PFSK-1 (cell line): ENCODE data around the gene CDH2.

Experiments
- FOXP2 ChIP-seq: optimal IDR thresholded peaks from 2 replicates; pipeline ENCODE3; 2011; ENCODE audit warnings: borderline replicate concordance, control low read depth, inconsistent platforms; ENCODE audit not compliant: insufficient read depth; ENCODE audit errors: extremely low read length, extremely low read depth
- POLR2AphosphoS5 ChIP-seq: IDR thresholded peaks from 2 replicates; pipeline ENCODE4 v1.6.1; 2012; ENCODE audit warnings: low read depth, mild to moderate bottlenecking, control low read depth, low read length, moderate library complexity
- SIN3A ChIP-seq: IDR thresholded peaks from 2 replicates; pipeline ENCODE4 v1.6.1; 2012; ENCODE audit warnings: mild to moderate bottlenecking, low read length, moderate library complexity, borderline replicate concordance; ENCODE audit not compliant: insufficient read depth
- TAF1 ChIP-seq: IDR thresholded peaks from 2 replicates; pipeline ENCODE4 v1.6.1; 2012; ENCODE audit warnings: low read length, control low read depth, borderline replicate concordance; ENCODE audit not compliant: insufficient read depth
- TF ChIP-seq, protein P1 (sequence below), 2 experiments: IDR thresholded peaks; 2 replicates each; pipeline versions ENCODE4 v1.6.1 to v1.8.0; 2011 to 2012; ENCODE audit warnings: low read depth in 2 of 2, low read length in 2 of 2, control low read depth in 1 of 2, inconsistent platforms in 1 of 2, mild to moderate bottlenecking in 1 of 2, moderate library complexity in 1 of 2; ENCODE audit not compliant: insufficient read depth in 1 of 2

CDH2 gene

DNA sequence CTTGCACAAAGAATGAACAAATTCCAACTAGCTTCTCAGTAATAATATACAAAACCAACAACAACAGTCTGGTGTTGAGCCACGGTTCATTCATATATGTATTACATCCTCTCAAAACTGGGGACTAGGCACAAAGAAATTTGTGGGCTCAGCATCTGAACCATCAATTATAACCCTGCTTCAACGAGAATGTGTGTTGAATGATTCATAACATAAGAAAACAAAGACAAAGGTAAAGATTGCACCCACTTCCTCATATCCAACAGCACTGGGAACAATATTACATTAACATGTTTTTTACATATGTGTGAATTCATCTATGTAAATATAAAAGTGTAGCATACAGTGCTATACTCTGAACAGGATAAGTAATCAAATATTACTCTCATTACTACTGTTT is 144.8 kb downstream of the CDH2 start:
- TF ChIP-seq, protein P1, sequence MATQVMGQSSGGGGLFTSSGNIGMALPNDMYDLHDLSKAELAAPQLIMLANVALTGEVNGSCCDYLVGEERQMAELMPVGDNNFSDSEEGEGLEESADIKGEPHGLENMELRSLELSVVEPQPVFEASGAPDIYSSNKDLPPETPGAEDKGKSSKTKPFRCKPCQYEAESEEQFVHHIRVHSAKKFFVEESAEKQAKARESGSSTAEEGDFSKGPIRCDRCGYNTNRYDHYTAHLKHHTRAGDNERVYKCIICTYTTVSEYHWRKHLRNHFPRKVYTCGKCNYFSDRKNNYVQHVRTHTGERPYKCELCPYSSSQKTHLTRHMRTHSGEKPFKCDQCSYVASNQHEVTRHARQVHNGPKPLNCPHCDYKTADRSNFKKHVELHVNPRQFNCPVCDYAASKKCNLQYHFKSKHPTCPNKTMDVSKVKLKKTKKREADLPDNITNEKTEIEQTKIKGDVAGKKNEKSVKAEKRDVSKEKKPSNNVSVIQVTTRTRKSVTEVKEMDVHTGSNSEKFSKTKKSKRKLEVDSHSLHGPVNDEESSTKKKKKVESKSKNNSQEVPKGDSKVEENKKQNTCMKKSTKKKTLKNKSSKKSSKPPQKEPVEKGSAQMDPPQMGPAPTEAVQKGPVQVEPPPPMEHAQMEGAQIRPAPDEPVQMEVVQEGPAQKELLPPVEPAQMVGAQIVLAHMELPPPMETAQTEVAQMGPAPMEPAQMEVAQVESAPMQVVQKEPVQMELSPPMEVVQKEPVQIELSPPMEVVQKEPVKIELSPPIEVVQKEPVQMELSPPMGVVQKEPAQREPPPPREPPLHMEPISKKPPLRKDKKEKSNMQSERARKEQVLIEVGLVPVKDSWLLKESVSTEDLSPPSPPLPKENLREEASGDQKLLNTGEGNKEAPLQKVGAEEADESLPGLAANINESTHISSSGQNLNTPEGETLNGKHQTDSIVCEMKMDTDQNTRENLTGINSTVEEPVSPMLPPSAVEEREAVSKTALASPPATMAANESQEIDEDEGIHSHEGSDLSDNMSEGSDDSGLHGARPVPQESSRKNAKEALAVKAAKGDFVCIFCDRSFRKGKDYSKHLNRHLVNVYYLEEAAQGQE (IDR thresholded peaks at IDR 0.05; ENCODE audit: insufficient read depth in 1 of 2, low read depth in 2 of 2, low read length in 2 of 2): no peak
- TF ChIP-seq FOXP2 (no peak), SIN3A (no peak), TAF1 (no peak), POLR2AphosphoS5 (no peak)

DNA sequence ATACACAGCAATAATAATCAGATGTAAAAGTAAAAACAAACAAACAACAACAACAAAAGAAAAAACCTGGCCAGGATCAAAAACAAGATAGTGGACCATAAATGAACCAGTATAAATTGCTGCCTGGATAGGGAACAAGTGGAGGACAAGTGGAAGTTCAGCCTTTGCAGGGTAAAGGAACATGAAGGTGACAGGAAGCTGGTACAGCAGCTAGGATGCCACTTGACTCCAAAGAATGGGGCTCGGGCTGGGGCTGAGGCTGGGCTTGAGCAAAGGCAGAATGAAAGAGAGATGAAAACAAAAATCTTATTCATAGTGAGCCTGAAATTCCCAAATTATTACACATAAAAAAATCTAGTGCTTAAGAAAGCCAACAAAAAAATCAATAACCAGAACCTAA is 146.5 kb downstream of the CDH2 start:
- no peak for TF ChIP-seq POLR2AphosphoS5
- TF ChIP-seq, protein P1 (IDR thresholded peaks at IDR 0.05; ENCODE audit: insufficient read depth in 1 of 2, low read depth in 2 of 2, low read length in 2 of 2): no peak
- no peak for TF ChIP-seq SIN3A
- no peak for TF ChIP-seq TAF1
- no peak for TF ChIP-seq FOXP2

DNA sequence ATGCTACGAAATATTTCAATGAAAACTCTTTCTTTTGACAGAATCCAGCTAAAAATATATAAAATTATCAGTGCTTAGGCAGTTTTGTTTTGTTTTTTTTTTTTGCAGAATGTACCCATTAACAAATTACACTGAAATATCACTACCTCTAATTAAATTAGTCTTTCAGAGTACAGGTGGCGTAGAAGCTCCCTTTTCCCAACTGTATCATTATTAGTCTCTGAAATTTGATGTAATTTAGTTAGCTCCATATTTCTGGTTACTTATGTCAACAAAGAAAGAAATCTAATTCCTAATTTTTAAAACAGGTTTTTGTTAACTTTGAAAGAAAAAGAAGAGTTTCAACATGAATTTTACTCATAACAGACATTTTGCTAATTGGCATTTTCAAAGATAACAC is 149.2 kb downstream of the CDH2 start:
- TF ChIP-seq, protein P1 (IDR thresholded peaks at IDR 0.05; ENCODE audit: insufficient read depth in 1 of 2, low read depth in 2 of 2, low read length in 2 of 2): no peak
- no peak for TF ChIP-seq SIN3A
- no peak for TF ChIP-seq TAF1
- TF ChIP-seq POLR2AphosphoS5: no peak
- no peak for TF ChIP-seq FOXP2

DNA sequence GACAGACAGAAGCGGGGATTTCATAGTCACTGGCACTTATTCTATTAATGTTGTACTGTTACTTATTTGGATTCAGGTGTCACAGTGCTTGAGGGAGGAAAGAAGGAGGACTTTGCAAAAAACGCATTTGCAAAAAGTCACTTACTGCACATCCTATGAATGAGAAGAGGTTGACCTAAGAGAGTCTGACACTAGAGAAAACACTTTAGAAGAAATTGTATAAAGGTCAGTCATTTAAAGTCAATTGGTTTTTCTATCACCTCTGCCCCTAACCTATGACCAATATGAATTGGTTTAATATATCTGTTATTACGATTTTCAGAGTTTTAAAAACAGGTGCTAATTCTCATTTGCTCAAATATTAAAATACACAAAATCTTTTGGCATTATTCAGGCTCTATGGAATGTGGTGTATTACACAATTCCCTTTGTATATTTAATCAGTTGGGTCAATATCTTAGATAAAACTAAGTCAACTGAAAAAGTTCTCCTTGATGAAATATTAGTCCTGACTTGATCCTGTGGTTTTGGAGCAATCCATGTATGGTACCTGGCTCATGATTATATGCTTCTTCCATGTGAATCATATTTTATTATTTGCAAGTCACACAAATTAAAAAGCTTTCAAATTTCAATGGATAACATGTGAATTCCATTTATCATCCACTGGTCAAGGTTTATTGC is 157.4 kb downstream of the CDH2 start:
- TF ChIP-seq, protein P1 (IDR thresholded peaks at IDR 0.05; ENCODE audit: insufficient read depth in 1 of 2, low read depth in 2 of 2, low read length in 2 of 2): no peak
- TF ChIP-seq POLR2AphosphoS5 (no peak), TAF1 (no peak), SIN3A (no peak), FOXP2 (no peak)

DNA sequence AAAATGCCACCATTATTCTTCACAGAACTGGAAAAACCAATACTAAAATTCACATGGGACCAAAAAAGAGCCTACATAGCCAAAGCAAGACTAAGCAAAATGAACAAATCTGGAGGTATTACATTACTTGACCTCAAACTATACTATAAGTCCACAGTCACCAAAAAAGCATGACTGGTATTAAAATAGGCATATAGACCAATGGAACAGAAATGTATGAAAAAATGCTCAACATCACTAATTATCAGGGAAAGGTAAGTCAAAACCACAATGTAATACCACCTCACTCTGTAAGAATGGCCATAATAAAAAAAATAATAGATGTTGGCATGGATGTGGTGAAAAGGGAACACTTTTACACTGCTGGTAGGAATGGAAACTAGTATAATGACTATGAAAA is 158.6 kb downstream of the CDH2 start:
- TF ChIP-seq, protein P1 (IDR thresholded peaks at IDR 0.05; ENCODE audit: insufficient read depth in 1 of 2, low read depth in 2 of 2, low read length in 2 of 2): no peak
- TF ChIP-seq SIN3A: no peak
- TF ChIP-seq POLR2AphosphoS5: no peak
- TF ChIP-seq TAF1: no peak
- TF ChIP-seq FOXP2: no peak
